ENCODE measurements around the gene AICDA. TPM values are rescaled to one million over a fixed set of nuclear protein-coding genes. Genes with fewer than 3 reads are reported as not detected.
"Not testable (repeated sequence)": the region's sequence is repeated elsewhere in the genome, so short reads cannot be mapped to it uniquely, and the experiment has no call there.

The AICDA gene
- total RNA-seq, 1 experiment from 2014 or later, result not detected

GRCh38 chr12:8566525-8566924 lies 46.1 kb downstream of the AICDA start:
- TF ChIP-seq CTCF (IDR thresholded peaks at IDR 0.05) (no peak), SIN3A (IDR thresholded peaks at IDR 0.05; ENCODE audit: borderline replicate concordance, insufficient read depth, low read depth, low read length) (no peak), TCF7L2 (IDR thresholded peaks at IDR 0.05; ENCODE audit: low read depth, low read length) (no peak), POLR2AphosphoS5 (IDR thresholded peaks at IDR 0.05; ENCODE audit: low read depth, low read length) (no peak)
- TF ChIP-seq, protein P1, sequence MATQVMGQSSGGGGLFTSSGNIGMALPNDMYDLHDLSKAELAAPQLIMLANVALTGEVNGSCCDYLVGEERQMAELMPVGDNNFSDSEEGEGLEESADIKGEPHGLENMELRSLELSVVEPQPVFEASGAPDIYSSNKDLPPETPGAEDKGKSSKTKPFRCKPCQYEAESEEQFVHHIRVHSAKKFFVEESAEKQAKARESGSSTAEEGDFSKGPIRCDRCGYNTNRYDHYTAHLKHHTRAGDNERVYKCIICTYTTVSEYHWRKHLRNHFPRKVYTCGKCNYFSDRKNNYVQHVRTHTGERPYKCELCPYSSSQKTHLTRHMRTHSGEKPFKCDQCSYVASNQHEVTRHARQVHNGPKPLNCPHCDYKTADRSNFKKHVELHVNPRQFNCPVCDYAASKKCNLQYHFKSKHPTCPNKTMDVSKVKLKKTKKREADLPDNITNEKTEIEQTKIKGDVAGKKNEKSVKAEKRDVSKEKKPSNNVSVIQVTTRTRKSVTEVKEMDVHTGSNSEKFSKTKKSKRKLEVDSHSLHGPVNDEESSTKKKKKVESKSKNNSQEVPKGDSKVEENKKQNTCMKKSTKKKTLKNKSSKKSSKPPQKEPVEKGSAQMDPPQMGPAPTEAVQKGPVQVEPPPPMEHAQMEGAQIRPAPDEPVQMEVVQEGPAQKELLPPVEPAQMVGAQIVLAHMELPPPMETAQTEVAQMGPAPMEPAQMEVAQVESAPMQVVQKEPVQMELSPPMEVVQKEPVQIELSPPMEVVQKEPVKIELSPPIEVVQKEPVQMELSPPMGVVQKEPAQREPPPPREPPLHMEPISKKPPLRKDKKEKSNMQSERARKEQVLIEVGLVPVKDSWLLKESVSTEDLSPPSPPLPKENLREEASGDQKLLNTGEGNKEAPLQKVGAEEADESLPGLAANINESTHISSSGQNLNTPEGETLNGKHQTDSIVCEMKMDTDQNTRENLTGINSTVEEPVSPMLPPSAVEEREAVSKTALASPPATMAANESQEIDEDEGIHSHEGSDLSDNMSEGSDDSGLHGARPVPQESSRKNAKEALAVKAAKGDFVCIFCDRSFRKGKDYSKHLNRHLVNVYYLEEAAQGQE (IDR thresholded peaks at IDR 0.05; ENCODE audit: insufficient read depth in 1 of 2, low read depth in 2 of 2, low read length in 1 of 2), result no peak
- intact Hi-C loops (cut with micrococcal nuclease; ENCODE audit: unreplicated experiment), result no loop called here
- Histone ChIP-seq H3K27ac (ENCODE audit: low read length) (no peak overlapping the region), H3K27me3 (ENCODE audit: control insufficient read depth, insufficient read depth, low read length) (no peaks in the 10 kb centered on the region), H3K36me3 (ENCODE audit: control insufficient read depth, insufficient read depth, low read length) (no peaks in the 10 kb centered on the region), H3K9me3 (ENCODE audit: control insufficient read depth, insufficient read depth, low read depth, low read length) (no peaks in the 10 kb centered on the region), H3K4me1 (ENCODE audit: control insufficient read depth, insufficient read depth, low read length) (no peaks in the 10 kb centered on the region), H3K4me3 (ENCODE audit: low read depth in 2 of 2, low read length in 2 of 2) (no peak overlapping the region)
- in situ Hi-C loops (cut with HindIII; ENCODE audit: low pct_unique_long_range_greater_than_20kb, low sequenced_read_pairs), result no loop called here
- no TSS peak for BruUV-seq (replicated peaks)
- ChIA-PET POLR2A (no interaction called here), CTCF (no interaction called here)
- ATAC-seq, result no peak
- no peak for DNase-seq (ENCODE audit: low read depth, low spot score)

DNA sequence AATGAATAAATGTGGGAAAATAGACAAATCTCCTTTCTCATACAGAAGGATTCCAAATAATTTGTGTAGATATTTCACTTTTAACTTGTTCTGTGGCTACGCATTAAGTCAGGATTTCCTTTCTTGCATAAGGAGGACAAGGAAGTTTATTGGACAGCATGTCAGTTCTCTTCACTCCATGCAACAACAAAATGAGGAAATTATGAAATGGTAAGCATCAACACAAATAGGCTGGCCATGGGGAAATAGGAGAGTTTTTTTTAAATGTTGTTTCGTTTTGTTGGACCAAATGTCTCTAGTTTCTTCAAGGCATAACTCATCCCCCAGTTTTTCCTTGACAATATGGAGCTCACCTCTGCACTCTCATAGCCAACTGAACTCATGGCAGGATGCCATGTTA lies 46.6 kb downstream of the AICDA start:
- H3K4me3 ChIP-seq (ENCODE audit: low read depth in 2 of 2, low read length in 2 of 2); H3K4me1 ChIP-seq (ENCODE audit: control insufficient read depth, insufficient read depth, low read length); intact Hi-C loops (cut with micrococcal nuclease; ENCODE audit: unreplicated experiment); H3K27ac ChIP-seq (ENCODE audit: low read length); ATAC-seq; H3K9me3 ChIP-seq (ENCODE audit: control insufficient read depth, insufficient read depth, low read depth, low read length); DNase-seq (ENCODE audit: low read depth, low spot score); in situ Hi-C loops (cut with HindIII; ENCODE audit: low pct_unique_long_range_greater_than_20kb, low sequenced_read_pairs); BruUV-seq (replicated peaks); H3K27me3 ChIP-seq (ENCODE audit: control insufficient read depth, insufficient read depth, low read length); H3K36me3 ChIP-seq (ENCODE audit: control insufficient read depth, insufficient read depth, low read length); CTCF ChIA-PET; POLR2A ChIA-PET: not testable (repeated sequence)

DNA sequence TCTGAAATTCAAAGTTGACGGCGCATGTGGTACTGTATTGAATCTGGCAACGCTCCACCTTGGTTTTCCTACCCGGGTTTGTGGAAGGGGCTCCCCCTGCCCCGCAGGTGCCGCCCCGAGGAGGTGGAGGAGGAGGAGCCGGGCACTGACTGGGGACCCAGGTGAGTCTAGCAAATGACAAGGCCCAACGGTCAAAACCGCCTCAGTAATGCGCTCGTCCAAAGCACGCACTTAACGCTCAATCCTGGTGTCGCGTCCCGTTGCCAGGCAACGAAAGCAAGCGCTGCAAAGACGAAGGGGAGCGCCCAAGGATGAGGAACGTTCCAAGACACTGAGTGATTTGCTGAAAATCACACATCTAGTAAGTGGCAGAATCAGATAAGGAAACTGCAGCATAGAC lies 48.0 kb downstream of the AICDA start:
- H3K27ac ChIP-seq (ENCODE audit: low read length), result no peak overlapping the region

More for the DNA sequence above, 48.0 kb downstream of the AICDA start:
- no peaks in the 10 kb centered on the region for H3K9me3 ChIP-seq (ENCODE audit: control insufficient read depth, insufficient read depth, low read depth, low read length)
- H3K4me1 ChIP-seq (ENCODE audit: control insufficient read depth, insufficient read depth, low read length), result no peaks in the 10 kb centered on the region
- CTCF ChIA-PET, result no interaction called here
- H3K4me3 ChIP-seq (ENCODE audit: low read depth in 2 of 2, low read length in 2 of 2), result no peak overlapping the region
- ATAC-seq (no peak), DNase-seq (ENCODE audit: low read depth, low spot score) (no peak)
- no TSS peak for BruUV-seq (replicated peaks)
- POLR2A ChIA-PET, result no interaction called here
- intact Hi-C loops (cut with micrococcal nuclease; ENCODE audit: unreplicated experiment), result no loop called here
- H3K36me3 ChIP-seq (ENCODE audit: control insufficient read depth, insufficient read depth, low read length), result no peaks in the 10 kb centered on the region
- H3K27me3 ChIP-seq (ENCODE audit: control insufficient read depth, insufficient read depth, low read length), result no peaks in the 10 kb centered on the region
- in situ Hi-C loops (cut with HindIII; ENCODE audit: low pct_unique_long_range_greater_than_20kb, low sequenced_read_pairs), result no loop called here
- TF ChIP-seq CTCF (IDR thresholded peaks at IDR 0.05) (no peak), SIN3A (IDR thresholded peaks at IDR 0.05; ENCODE audit: borderline replicate concordance, insufficient read depth, low read depth, low read length) (no peak)

Measured in Panc1 (cell line).